GM21825 (cell line): ENCODE results near the gene RAI14.

Source experiments
- ATAC-seq: cut with Tn5 transposase; IDR thresholded peaks from one replicate; pipeline ENCODE4 v1.9.1; 2021; ENCODE audit warnings: mild to moderate bottlenecking, moderate library complexity; ENCODE audit not compliant: unreplicated experiment

Gene RAI14

DNA sequence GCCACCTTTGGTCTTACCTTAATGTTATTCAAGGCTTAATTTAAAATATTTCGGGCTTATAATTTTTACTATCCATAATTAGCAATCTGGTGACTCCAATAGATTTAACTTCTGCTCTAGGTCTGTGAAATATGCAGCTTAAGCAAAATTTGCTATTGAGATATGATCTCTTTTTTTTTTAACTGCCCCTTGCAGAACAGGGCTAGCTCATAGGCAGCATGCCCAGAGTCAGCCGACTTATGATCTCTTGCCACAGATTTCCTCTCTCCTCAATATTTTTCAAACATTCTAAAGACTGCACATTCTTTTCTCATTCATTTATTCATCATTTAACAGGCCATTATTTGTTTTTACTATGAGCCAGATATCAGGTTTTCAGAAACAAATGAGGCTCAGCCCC, 187.4 kb downstream of the RAI14 start:
- no peak for ATAC-seq

DNA sequence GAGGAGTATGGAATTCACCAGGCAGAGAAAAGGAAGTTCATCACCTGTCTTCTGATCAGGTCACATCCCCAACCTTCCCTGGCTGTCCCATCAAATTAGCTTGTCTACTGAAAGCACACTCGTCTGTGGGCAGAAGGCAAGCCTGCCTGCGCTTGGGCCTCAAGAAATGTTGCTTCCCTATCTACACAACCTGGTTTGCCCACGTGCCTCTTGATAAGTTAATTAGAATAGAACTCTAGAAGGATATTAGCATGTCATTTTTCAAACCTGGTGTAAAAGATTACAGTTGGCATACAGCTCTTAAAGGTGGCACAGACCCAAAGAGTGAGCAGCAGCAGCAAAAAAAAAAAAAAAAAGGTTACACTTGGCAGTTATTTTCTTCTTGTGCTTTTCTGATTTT, 188.0 kb downstream of the RAI14 start:
- ATAC-seq: no peak

DNA sequence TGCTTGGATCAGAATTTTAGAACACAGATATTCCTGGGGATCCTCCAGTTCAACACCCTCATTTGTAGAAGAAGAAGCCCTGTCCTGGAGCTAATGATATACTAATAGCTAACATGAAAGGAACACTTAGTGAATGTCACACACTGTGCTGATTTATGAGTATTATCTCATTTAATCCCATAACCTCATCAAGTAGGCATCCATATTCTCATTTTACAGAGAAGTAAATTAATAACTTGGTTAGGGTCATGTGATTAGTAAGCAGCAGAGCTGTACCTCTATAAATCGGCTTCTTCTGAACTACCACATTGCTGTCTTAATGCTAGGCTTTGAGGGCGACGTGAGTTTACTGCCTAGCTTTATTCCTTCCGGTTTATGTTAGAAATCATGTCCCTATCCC, 188.9 kb downstream of the RAI14 start:
- no peak for ATAC-seq

DNA sequence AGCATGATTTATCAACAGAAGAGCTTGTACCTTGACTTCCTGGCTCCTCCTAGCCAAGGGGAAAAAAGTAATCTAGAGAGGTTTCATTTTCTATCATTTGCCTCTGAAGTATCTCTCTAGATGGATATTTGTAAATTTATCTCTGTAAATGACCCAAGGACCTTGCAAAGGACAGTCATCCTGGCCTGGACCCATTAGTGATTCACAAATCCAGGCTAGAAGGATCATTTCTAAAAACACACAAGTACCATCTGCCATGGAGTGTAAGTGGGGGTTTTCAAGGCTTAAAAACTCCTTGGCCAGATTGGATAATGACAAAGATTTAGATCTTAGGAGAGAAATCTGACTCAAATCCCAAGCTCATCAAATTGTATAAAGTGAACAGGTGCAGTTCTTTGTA, 190.9 kb downstream of the RAI14 start:
- no peak for ATAC-seq

DNA sequence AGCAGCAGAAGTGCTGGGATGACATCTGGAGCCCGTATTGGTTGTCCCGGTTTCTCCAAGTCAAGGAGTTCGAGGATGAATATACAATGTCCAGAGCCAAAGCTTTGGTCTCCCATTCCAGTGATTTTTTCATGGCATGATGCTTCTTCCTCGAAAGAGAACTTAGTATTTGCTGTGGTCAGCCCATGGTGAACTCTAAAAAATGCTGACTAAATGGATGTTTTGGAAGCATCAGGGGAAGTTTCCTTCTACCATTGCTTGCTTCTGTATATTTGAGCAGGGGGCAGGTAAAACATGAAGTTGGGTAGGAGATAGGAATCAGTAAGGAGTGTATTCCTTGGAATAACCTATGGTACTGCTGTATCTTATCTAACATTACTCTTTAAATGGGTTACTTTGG, 191.4 kb downstream of the RAI14 start:
- ATAC-seq: no peak

DNA sequence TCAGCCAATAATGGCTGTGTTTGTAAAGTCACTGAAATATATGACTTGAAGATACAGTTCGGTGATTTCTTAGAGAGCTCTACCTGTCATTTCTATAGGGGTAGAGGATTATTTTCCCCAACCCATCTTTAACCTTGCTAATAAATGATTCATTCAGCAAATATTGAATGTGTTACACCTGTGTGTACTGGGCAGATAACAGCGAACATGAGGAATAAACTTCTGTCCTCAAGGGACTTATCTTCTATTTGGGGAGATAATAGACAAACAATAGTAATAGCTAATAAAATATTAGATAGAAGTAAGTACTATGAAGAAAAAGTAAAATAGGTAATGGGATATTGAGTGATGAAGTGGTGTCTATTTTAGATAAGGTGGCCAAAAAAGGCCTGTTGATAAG, 192.1 kb downstream of the RAI14 start:
- no peak for ATAC-seq

DNA sequence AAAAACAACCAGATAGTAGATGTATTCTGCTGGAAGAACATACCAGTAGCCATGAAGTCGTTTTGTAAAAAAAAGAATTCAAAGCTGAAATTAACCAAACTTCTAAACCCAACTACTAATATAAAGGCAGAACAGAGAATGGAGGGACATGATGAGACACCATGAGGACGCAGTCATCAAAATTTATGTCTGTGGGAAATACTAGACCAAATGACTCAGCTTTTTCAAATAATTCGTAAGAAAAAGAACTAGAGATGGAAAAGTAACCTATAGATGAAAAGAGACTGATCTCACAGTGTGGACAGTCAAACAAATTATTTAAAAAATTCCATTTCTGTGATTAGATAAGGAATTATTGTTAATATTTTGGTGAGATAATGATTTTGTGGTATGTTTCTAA, 193.1 kb downstream of the RAI14 start:
- no peak for ATAC-seq

DNA sequence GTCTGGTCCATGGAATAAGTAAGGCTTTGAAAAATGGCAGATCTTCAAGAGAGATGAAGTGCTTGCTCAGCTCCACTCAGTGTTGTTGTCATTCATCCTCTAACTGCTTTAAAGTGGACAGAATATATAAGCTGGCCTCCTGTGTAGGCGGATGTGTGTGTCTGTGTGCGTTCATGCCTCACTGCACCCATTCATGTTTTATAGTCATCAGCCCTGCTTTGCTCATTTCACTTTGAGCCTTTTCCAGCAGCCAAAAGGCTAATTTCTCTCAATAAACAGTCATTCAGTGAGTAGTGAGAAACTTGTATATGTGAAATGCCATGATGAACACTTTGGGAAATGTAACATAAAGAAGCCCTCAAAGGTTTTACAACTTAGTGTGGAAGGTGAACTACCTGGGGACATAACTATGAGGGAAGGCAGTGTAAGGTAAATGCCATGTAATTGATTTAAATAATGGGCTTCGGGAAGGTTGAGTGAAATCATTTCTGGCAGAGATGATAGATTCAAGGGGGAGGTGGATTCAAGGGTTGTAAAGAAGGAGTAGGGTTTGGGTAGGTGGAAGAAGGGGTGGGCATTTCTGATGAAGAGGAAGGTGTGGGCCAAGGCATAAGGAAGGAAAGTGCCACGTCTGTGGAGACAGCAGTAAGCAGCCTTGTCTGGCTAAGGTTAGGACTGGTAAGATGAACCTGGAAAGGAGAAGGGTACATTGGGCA, 198.5 kb downstream of the RAI14 start:
- peak; percentile 95 for ATAC-seq

DNA sequence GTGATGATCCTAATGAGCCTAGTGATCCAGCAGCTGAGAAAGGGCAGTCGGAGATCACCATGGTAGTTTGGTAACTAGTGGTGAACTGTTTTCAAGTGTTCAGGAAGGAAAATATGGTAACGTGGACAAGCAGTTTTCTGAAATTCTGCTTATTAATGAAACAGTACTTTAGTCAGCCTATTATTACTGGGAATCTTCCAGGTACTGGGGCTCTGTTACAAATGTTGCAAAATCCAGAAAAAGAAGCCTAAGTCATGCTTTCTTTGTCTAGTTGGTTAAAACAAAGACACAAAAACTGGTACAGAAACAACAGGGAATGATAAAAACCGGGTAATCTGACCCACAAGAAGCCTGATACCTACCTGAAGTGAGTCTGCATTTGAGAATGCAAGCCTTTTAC, 201.0 kb downstream of the RAI14 start:
- ATAC-seq: no peak

DNA sequence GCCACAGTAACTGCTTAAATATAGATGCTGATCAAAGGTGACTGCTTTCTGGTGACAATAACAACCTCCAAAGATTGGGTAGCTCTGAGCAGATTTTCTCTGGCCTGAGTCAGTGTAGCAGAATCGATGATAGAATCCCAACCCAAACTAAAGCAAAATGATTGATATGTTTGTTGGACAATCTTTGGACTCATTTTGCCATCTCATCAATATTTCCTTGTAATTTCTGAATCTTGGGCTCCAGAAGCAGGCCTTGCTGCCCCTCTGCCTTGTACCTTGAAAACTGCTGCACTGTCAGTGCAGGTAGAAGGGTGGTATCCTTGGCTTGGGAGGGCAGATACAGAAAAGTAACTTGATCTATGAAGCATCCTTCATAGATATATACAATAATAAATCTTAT, 201.8 kb downstream of the RAI14 start:
- ATAC-seq: no peak

DNA sequence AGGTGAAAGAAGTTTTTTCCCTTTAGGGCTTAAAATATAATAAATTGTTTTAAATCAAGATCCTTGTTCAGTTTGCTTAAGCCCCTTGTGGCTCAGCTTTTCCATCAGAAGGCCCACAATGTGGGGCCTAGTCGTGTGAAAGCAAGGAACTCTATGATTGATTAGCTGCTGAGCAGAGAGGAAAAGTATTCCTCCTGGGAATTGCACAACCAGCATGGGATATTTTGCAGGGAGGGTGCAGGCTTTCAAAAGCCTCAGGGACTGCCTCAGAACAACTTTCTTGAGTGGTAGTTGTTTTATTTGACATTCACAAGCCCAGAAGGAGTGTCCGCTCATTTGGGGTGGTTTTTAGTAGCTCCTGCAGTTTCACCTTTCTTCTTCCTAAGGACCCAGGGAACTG, 202.7 kb downstream of the RAI14 start:
- ATAC-seq: no peak

DNA sequence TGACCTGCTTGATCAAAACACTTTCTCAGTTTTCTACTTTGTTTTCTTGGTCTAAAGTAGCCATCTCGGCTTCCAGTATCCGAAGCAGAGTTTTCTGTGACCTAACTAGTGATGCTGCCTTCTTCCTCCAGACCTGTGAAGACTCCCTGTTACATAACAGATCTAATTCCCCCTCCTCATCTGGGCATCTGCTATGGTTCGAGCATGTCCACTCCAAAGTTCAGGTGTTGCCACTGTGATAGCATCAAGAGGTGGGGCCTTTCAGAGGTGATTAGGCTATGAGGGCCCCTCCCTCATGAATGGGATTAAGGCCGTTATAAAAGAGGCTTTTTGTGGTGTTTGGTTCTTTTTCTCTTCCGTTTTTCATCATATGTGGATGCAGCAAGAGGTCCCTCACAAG, 203.1 kb downstream of the RAI14 start:
- no peak for ATAC-seq

DNA sequence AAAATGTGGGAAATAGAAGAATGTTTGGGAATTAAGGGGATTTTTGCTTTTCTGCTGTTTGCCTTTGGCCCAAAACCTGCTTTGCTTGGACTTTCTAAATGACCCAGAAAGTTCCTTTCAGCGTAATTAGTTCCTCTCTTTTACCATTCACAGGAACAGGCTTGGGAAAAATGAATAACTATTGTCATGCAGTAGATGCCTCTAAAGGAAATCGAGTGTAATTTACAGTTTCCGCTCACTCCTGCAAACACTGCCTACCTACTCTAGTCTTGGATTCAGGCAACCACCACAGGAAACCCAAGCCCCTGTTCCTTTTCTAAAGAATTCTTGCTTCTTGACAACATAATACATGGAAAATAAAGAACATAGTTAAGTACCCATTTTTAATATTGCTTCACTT, 207.8 kb downstream of the RAI14 start:
- ATAC-seq: no peak

DNA sequence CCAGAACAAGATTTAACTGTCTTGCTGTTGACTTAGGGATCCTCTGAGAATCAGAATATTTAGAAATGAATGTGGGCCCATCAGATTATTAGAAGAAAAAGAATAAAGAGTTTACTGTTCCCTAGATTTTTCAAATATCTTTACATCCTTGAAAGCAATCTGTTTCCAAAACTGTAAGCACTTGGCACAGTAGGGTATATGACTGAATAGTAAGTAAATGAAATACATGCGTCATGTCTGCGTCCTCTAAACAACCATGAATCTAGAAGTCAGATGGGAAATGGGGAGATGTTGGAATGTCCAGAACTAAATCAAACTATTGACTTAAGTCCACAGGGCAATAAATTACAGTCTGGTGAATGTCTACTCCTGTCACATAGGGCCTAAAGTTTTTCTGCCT, 209.0 kb downstream of the RAI14 start:
- ATAC-seq: no peak

DNA sequence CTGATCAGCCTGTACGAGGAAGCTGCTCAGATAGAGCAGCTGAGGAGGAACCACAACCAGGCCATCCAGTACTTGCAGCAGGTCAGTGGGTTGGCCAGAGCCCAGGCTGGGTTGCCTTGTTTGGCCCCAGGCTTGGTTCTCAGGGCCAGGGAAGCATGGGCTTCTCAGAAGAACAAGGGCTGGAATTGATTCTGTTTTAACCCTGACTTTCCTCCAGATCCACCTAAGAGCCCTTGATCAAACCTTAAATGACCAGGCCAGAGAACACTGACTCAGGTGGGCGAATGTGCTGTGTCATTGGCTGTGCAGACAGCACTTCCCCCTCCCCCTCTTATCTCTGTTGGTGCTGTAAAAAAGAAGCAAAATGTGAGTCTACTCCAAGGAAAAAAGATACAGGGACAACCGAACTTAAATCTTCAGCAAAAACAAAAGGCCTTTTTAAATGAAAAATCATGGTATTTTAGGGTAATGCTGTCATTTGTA, 210.9 kb downstream of the RAI14 start:
- no peak for ATAC-seq

DNA sequence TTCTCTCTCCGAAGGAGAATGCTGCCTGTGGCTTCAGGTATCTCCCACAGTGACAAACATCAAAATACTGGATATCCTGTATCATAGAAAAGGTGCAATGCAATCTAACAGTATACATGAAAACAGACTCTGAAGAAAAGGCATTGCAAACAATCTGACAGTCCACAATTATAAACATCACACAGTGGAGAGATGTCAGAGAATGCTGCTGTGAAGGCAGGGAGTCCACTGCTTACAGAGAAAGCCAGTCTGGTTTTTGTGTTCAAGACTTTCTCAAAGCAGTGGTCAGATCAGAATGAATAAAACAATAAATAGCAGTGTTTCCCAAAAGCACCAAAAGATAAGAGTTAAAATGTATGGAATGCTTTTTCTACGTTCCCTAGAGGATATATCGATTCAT, 211.5 kb downstream of the RAI14 start:
- ATAC-seq: no peak

DNA sequence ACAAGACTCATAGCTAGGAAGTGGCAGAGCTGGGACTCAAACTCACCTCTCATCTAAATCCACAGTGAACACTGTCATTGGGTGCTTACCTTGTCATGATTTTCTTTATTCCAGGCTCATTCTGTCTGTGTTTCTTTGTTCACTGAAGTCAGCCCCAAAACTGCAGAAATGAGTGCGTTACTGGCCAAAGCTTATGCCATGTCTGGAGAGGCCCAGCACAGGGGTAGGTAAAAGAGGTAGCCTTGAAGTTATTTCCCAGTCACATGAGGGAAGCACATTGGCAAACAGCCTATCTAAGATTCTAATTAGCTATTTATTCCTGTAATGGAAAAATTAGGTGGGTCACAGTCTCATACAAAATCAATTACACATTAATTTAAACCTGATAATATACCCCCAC, 212.7 kb downstream of the RAI14 start:
- ATAC-seq: no peak

DNA sequence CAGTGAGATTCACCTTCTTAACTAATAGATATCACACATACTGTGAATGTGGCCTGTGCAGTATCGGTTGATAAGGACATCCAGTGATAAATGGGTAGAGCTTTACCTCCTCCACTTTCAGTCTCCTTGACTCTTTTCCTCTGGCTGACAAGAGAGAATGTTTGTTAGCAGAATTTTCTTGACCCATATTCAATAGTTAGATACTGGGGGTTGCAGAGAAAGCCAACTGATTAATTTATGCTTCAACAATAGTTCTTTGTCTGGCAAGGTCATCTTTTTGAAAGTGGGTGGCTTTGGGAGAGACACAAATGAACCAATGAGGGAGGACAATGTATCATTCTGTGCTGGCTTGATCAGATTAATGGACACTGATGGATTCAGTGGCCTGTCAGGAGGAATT, 213.1 kb downstream of the RAI14 start:
- no peak for ATAC-seq

DNA sequence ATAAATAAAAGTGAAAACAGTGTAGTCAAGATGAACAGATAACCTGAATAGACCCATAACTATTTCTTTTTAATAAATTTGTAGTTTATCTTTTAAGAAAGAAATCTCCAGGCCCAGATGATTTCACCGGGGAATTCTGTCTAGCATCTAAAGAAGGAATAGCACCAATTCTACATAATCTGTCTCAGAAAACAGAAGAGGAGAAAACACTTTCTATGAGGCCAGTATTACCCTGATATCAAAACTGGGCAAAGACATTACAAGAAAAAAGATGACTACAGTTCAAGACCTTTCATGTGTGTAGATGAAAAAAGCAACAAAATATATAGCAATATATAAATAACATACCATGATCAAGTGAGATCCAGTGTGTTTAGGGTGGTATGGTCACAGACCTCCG, 214.3 kb downstream of the RAI14 start:
- ATAC-seq: no peak

DNA sequence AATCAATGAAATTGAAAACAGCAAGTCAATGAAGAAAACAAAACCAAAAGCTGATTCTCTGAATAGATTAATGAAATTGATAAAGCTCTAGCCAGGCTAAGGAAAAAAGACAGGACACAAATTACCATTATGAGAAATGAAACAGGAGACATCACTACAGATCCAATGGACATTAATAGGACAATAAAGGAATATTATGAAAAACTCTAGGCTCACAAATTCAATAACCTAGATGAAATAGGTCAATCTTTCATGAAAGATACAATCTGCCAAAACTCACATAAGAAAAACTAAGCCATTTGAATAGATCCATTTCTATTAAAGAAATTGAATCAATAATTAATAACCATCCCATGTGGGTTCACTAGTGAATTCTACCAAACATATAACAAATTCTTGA, 220.1 kb downstream of the RAI14 start:
- no peak for ATAC-seq

DNA sequence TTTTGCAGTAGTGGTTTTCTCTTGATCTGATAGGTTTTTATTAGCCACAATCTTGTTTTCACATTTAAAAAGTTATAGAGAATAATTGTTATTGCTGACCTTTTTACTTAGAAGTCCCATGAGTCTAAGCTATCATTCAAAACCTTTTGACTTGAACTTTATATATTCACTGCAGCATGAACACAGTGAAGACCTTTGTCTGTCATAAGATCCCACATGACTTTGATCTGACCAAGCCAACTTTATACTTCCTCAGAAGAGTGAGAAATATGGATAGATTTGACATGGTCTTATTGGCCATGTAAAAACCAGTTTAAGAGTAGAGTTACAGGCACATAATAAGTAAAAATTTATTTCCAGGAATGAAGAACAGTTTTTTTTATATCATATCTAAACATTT, 225.1 kb downstream of the RAI14 start:
- ATAC-seq: no peak
